DMS 273 (cell line): ENCODE results near the gene ERCC8.

Experiments used
- DNase-seq: peaks from one replicate; lab custom pipeline; 2025; ENCODE audit not compliant: unreplicated experiment; lab: John Stamatoyannopoulos, UW

The ERCC8 gene

DNA sequence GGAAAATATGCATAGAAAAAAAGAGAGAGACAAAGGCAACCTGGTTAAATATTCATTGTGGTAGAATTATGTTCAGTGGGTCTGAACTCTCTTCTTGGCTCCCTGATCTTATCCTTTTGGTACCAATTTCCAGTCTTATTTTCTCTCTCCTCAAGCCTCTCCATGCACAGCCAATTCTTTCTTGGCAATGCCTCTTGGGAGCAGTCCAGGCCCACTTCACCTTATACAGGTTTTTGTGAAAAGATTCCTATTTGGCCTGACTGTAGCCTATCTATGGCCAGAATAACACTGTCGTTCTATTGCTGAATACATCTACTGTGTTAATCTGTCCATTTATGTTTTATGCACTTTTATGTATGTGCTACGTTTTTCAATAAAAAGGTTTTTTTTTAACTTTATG lies 103.5 kb downstream of the ERCC8 start:
- DNase-seq, result no peak

DNA sequence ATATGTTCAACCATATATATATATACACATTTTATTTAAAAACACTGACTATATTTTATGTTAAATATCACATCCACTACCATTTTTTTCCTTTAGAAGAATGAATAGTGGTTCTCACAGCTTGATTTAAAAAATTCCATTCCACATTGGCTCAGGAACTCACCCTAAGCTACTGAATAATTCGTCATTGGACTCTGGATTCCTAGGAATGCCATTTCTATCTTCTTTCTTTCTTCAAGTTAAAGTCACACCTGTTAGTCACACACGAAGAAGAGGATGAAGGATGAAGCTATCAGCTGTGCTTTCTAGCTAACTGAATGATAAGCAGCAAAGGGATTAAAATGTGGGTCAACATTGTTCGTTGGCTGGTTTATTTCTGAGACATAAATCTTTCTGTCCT lies 108.7 kb downstream of the ERCC8 start:
- DNase-seq, result no peak

- DNase-seq, result no peak
These were observed 109.3 kb downstream of the ERCC8 start for GRCh38 chr5:60835554-60835953.

DNA sequence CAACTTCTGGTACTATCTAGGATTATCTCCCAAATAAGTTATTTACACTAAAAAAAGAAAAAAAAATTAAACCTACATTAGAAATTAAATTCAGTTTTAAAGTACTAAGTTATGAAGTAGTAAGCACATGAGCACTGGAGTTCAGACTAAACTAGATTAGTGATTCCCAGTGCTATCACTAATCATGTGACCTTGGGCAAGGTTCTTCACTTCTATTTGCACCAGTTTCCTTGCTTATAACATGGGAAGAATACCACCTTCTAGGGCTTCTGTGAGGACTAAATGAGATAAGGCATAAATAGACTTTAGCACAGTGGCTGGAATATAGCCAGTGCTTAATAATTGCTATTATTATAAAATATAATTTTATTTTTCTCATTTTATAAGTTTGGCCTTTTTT lies 111.3 kb downstream of the ERCC8 start:
- no peak for DNase-seq

- no peak for DNase-seq
These were observed 114.2 kb downstream of the ERCC8 start for GRCh38 chr5:60830581-60831127.

DNA sequence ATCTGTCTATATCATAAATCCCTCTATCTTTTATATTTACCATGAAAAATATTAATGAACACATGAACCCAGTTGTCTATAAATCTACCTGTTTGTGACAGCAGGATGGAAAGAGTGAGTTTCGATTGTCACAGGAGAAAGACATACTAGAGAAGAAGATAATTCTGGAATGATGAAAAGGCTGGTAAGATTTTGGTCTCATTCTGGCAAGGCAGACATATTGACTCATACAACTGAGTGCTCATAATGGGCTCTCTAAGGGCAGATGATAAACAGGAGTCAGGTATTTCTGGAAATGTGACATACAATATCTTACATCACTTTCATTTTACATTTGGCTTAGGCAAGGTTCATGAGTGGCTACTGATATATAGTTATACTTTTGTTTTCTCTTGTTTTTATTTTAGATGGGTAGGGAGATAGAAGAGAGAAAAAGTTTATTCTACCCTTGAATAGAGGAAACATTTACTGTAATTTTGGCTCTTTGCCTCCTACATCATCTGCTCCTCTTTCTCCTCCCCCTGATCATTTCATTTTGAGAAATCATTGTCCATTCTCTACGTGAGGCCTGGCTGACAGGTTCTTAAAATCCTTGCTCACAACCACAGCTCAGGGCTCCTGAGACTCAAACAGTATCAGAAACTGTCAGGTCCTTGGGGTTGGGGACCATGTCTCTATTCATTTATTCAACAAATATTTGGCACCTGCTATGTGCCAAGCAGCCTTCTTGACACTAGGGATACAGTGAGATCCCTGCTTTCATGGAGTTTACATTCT lies 115.2 kb downstream of the ERCC8 start:
- DNase-seq, result no peak

DNA sequence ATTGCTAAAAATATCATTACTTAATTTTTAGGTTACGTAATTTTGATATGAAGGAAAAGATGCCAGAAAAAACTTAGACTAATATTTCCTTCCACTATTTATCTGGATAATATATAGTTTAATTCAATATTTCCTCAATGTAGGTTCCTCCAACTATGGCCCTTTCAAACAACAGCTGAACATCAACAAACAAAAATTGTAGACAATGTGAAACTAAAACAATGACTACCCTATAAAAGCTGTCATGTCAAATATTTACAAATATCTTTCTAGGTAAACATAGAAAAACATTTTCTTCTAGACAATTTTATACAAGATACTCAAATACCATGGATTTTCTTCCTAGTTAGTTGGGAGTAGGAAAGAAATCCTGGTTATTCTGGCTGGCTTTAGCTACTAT lies 117.7 kb downstream of the ERCC8 start:
- no peak for DNase-seq

GRCh38 chr5:60826653-60827052 lies 118.2 kb downstream of the ERCC8 start:
- DNase-seq, result no peak
